HAP-1 (cell line): ENCODE data around the gene SCEL.

Experiments used
- DNase-seq, 2 experiments: peaks; one replicate each; pipeline ENCODE4 v3.0.0-alpha.2; 2016 to 2020; ENCODE audit warnings: low spot score in 2 of 2
- H3K27me3 ChIP-seq: fragments of 250-450 bp; sonication (Bioruptor Pico); 2 replicates; pipeline ENCODE4 v1.5.1; 2020; ENCODE audit warnings: low read depth, mild to moderate bottlenecking, moderate library complexity
- H3K36me3 ChIP-seq: fragments of 250-450 bp; sonication (Bioruptor Pico); replicated peaks from 2 replicates; pipeline ENCODE4 v1.5.1; 2020; ENCODE audit warnings: mild to moderate bottlenecking
- H3K4me1 ChIP-seq: fragments of 250-450 bp; sonication (Bioruptor Pico); 2 replicates; pipeline ENCODE4 v1.5.1; 2020; ENCODE audit warnings: mild to moderate bottlenecking
- H3K4me3 ChIP-seq: fragments of 250-450 bp; sonication (Bioruptor Pico); 2 replicates; pipeline ENCODE4 v1.5.1; 2020; ENCODE audit warnings: mild to moderate bottlenecking, moderate library complexity
- H3K9me3 ChIP-seq: fragments of 250-450 bp; sonication (Bioruptor Pico); 2 replicates; pipeline ENCODE4 v1.5.1; 2020; ENCODE audit warnings: mild to moderate bottlenecking, moderate library complexity
- in situ Hi-C: fragments of 300-500 bp; cut with MboI; formaldehyde crosslinking; loops from 3 replicates; pipeline ENCODE4 v1.14.3; 2020; ENCODE audit warnings: low sequenced_read_pairs, inconsistent platforms, mixed read lengths

Gene SCEL

DNA sequence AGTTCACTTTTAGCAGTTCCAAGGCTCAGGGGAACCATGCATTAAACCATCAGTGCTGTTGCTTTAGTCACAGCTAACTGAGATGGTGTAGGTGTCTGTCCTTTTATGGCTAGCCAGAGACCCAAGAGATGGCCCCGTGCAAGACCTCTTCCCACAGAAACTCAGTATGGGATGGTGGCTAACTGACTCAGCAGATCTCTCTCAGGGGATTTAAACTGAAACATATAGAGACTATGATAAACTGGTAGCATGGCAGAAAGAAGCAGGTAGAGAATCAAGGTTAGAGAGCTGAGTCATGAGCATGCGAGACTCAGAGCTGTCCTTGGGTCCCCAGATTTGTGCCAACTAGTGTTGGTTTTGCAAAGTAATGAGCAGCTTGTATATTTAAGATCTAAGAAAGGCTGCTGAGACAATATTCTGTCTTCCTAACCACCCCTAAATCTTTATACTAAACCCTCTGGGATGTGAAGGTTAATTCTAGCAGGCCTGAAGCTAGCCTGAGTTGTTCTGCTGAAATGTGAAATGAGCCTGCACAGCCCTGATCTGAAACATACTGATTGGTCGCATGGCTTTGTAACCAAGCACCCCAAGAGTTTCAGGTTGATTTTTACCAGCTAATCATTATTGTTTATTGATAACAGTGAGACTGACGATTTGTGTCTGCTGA lies 6.5 kb upstream of the SCEL start:
- Histone ChIP-seq H3K9me3 (no peaks in the 10 kb centered on the region), H3K27me3 (peaks cover 4% of the 10 kb centered on the region; the same call in 1 of the 2 replicates), H3K4me1 (no peaks in the 10 kb centered on the region), H3K4me3 (no peak overlapping the region), H3K36me3 (no peaks in the 10 kb centered on the region)
- in situ Hi-C loops, result no loop called here
- DNase-seq, result no peak

DNA sequence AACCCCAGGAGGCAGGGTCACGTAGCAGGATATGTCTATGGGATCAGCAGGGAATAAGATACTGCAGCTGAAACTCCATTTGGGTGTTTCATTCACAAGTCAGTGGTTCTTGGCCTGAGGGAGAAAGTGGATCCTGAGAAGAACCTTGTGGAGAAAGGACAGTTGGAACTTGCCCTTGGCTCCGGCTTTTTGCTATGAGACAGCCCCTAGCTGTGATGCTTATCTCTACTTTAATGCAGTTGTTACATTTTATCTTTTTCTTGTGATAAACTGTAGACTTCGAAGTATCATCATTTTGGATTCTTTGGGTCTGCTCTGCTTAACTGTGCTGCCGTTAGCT lies 6.0 kb upstream of the SCEL start:
- in situ Hi-C loops, result no loop called here

GRCh38 chr13:77530875-77531274 lies 4.6 kb upstream of the SCEL start:
- no peak overlapping the region for H3K4me3 ChIP-seq
- no peak for DNase-seq
- no peaks in the 10 kb centered on the region for H3K36me3 ChIP-seq
- H3K4me1 ChIP-seq, result no peaks in the 10 kb centered on the region
- in situ Hi-C loops, result no loop called here
- no peaks in the 10 kb centered on the region for H3K9me3 ChIP-seq
- H3K27me3 ChIP-seq, result peaks cover 4% of the 10 kb centered on the region; the same call in 1 of the 2 replicates

More for the DNA sequence above, 6.0 kb upstream of the SCEL start:
- H3K9me3 ChIP-seq, result no peaks in the 10 kb centered on the region
- no peaks in the 10 kb centered on the region for H3K4me1 ChIP-seq
- no peaks in the 10 kb centered on the region for H3K36me3 ChIP-seq
- no peak overlapping the region for H3K4me3 ChIP-seq
- DNase-seq, result no peak
- peaks cover 4% of the 10 kb centered on the region; the same call in 1 of the 2 replicates for H3K27me3 ChIP-seq

- no peaks in the 10 kb centered on the region for H3K9me3 ChIP-seq
- no peaks in the 10 kb centered on the region for H3K36me3 ChIP-seq
- H3K4me3 ChIP-seq, result no peak overlapping the region
- DNase-seq, result no peak
- in situ Hi-C loops, result no loop called here
- H3K4me1 ChIP-seq, result no peaks in the 10 kb centered on the region
- peaks cover 16% of the 10 kb centered on the region for H3K27me3 ChIP-seq
Observed at GRCh38 chr13:77532983-77533382, 2.5 kb upstream of the SCEL start.

GRCh38 chr13:77533875-77534788 lies 1.4 kb upstream of the SCEL start:
- in situ Hi-C loops, result no loop called here
- Histone ChIP-seq H3K4me1 (no peaks in the 10 kb centered on the region), H3K9me3 (no peaks in the 10 kb centered on the region), H3K27me3 (peaks cover 18% of the 10 kb centered on the region), H3K36me3 (no peaks in the 10 kb centered on the region), H3K4me3 (no peak overlapping the region)
- DNase-seq, result no peak

DNA sequence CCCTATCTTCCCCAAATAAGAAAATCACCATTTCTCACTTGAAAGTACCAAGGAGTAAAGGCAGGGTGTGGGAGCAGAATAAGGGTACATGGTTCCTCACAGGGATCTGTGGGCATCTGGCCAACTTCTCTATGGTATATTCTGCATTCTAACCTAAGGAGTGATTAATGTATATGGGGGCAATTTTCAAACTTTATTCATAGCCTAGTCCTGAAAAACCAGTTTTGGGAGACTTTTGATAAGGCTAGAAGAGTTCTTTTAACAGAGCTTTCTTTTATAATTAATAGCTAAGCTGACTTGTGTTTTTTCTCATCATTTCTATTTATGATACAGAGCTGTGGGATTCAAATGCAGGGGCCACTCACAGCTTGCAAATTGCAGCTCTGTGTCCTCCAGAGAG lies 852 bp downstream of the SCEL start:
- Histone ChIP-seq H3K4me3 (no peak overlapping the region), H3K27me3 (peaks cover 18% of the 10 kb centered on the region), H3K36me3 (no peaks in the 10 kb centered on the region), H3K4me1 (no peaks in the 10 kb centered on the region), H3K9me3 (no peaks in the 10 kb centered on the region)
- DNase-seq, result no peak
- in situ Hi-C loops, result no loop called here

GRCh38 chr13:77537289-77537919 lies 1.9 kb downstream of the SCEL start:
- H3K36me3 ChIP-seq, result no peaks in the 10 kb centered on the region
- no peaks in the 10 kb centered on the region for H3K4me1 ChIP-seq
- H3K9me3 ChIP-seq, result no peaks in the 10 kb centered on the region
- DNase-seq, result no peak
- in situ Hi-C loops, result no loop called here
- no peak overlapping the region for H3K4me3 ChIP-seq
- H3K27me3 ChIP-seq, result peaks cover 16% of the 10 kb centered on the region

DNA sequence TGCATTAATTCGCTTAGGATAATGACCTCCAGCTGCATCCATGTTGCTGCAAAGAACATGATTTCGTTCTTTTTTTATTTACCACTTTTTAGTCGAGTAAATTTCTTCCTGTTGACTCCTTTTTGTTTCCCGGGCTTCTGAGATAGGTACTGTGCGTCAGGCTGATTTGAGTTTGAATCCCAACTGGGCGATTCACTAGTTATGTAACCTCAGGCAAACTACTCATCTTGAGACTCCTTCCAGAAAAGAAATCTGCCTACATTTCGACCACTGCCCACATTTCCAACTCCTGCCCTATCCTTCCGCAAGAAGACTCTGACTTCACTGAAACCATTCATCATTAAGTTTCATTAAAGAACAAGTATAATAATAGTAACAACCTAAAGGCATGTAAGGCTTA lies 8.2 kb downstream of the SCEL start:
- no peaks in the 10 kb centered on the region for H3K9me3 ChIP-seq
- in situ Hi-C loops, result no loop called here
- H3K27me3 ChIP-seq, result 0 out of 2 replicates have a peak, but pooled peaks cover 2% of the 10 kb centered on the region
- no peak overlapping the region for H3K4me3 ChIP-seq
- H3K4me1 ChIP-seq, result no peaks in the 10 kb centered on the region
- no peaks in the 10 kb centered on the region for H3K36me3 ChIP-seq
- DNase-seq, result no peak

- Histone ChIP-seq H3K36me3 (no peaks in the 10 kb centered on the region), H3K27me3 (no peaks in the 10 kb centered on the region), H3K4me3 (no peak overlapping the region), H3K9me3 (no peaks in the 10 kb centered on the region), H3K4me1 (no peaks in the 10 kb centered on the region)
- in situ Hi-C loops, result no loop called here
- no peak for DNase-seq
Observed at GRCh38 chr13:77544355-77544754, 8.8 kb downstream of the SCEL start.

DNA sequence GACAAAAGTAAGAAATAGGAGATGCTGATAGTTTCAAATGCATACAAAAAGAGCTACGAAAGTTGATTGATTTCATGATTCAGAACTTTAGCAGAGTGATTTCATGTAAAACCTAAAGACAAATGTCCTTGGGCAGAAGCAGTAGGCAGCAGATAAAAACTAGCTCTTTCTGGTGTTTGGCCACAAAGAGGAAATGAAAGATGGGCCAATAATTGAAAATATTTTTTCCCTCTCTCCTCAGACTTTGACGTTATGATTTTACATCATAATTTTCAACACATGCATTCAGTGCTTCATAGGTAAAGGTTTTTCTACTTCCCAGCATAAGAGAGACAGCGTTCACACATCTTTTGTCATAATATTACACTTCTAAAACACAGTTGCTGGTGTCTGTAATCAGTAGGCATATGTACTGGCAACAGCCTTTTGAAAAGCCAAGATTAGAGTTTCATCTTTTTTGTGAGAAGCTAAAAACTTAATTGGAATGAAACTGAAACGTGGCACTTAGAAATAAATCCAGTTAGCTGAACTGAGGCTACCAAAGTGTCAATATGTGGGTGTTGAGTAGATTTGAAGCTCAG lies 9.3 kb downstream of the SCEL start:
- Histone ChIP-seq H3K36me3 (no peaks in the 10 kb centered on the region), H3K27me3 (no peaks in the 10 kb centered on the region), H3K4me1 (no peaks in the 10 kb centered on the region), H3K4me3 (no peak overlapping the region), H3K9me3 (no peaks in the 10 kb centered on the region)
- in situ Hi-C loops, result no loop called here
- DNase-seq, result no peak

DNA sequence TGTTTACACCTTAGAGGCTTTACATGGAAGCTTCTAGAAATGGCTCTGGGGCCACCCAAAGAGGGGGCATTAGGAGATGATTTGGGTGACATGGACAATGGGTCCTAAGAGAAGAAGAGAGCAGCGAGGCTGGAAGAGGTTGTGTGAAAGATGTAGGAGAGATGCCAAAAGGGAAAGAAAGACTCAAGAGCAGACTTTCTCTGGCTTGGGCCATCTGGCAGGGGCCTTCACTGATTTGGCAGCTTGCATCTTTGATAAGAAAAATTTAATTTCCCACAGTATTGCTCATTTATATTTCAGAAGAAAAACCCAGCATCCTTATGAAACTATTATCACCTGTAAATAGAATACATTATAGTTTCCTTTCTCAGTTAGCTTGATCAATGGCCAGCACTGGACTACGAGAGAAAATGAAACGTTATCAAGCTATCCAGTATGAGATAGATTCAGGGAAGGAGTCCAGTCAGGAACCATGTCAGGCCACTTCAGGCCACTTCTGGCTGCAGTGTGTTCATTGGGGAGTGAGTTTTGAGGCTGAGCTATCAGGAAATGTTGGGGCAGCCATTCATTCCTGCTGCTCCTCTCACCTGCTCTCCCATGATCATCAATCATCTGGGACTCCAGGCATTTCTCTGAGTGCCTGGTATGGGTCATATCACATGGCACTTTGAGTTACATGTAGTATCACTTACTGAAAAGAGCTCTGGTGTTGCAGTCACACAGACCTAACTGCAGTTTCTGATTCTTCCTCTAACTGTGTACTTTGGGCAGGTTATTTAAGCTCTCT lies 10.3 kb downstream of the SCEL start:
- H3K4me3 ChIP-seq, result no peak overlapping the region
- no peaks in the 10 kb centered on the region for H3K27me3 ChIP-seq
- H3K36me3 ChIP-seq, result no peaks in the 10 kb centered on the region
- H3K9me3 ChIP-seq, result no peaks in the 10 kb centered on the region
- no peaks in the 10 kb centered on the region for H3K4me1 ChIP-seq
- in situ Hi-C loops, result no loop called here
- no peak for DNase-seq

- no peaks in the 10 kb centered on the region for H3K4me1 ChIP-seq
- no peaks in the 10 kb centered on the region for H3K36me3 ChIP-seq
- no peaks in the 10 kb centered on the region for H3K27me3 ChIP-seq
- H3K9me3 ChIP-seq, result no peaks in the 10 kb centered on the region
- no peak overlapping the region for H3K4me3 ChIP-seq
- in situ Hi-C loops, result no loop called here
- DNase-seq, result no peak
Observed at GRCh38 chr13:77548095-77548494, 12.6 kb downstream of the SCEL start.

DNA sequence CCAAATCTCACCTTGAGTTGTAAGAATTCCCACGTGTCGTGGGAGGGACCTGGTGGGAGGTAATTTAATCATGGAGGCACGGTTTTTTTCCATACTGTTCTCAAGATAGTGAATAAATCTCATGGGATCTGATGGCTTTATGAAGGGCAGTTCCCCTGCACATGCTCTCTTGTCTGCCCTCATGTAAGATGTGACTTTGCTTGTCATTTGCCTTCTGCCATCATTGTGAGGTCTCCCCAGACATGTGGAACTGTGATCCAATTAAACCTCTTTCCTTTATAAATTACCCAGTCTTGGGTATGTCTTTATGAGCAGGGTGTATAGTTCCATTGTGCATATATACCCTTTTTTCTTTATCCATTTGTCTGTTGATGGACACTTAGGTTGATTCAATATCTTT lies 13.1 kb downstream of the SCEL start:
- in situ Hi-C loops, result no loop called here
- no peak overlapping the region for H3K4me3 ChIP-seq
- H3K4me1 ChIP-seq, result no peaks in the 10 kb centered on the region
- H3K36me3 ChIP-seq, result no peaks in the 10 kb centered on the region
- no peaks in the 10 kb centered on the region for H3K9me3 ChIP-seq
- H3K27me3 ChIP-seq, result no peaks in the 10 kb centered on the region
- DNase-seq, result no peak
